ENCODE results near the gene PRAC2.
"Not testable (repeated sequence)": the region's sequence is repeated elsewhere in the genome, so short reads cannot be mapped to it uniquely, and the experiment has no call there.

PRAC2 gene

GRCh38 chr17:48722915-48723422 is at the start of gene PRAC2:
TSS of gene PRAC2 (plus strand) at chr17:48723185. CDS start at chr17:48724411, 1,226 bp downstream.
- no peak for DNase-seq (ENCODE audit: low spot score)
- no peak for FAIRE-seq

- no peak for DNase-seq (ENCODE audit: low spot score)
- no peak for FAIRE-seq
Measured at GRCh38 chr17:48676963-48677558, 45.9 kb upstream of the PRAC2 start.

- FAIRE-seq (no peak), DNase-seq (ENCODE audit: low spot score) (no peak)
Measured at GRCh38 chr17:48678141-48678971, 44.6 kb upstream of the PRAC2 start.

GRCh38 chr17:48679385-48680096 is 43.4 kb upstream of the PRAC2 start:
- DNase-seq (ENCODE audit: low spot score) (no peak), FAIRE-seq (no peak)

DNA sequence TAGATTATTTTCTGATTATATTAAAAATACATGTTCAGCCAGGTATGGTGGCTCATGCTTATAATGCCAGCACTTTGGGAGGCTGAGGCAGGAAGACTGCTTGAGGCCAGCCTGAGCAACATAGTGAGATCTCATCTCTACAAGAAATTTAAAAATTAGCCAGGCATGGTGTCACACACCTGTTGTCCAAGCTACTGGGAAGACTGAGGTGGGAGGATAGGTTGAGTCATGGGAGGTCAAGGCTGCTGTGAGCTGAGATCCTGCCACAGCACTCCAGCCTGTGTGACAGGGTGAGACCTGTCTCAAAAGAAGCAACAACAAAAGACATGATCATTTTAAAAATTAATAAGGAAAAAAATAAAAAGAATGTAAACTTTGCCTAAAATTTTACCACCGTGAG is 41.4 kb upstream of the PRAC2 start:
- FAIRE-seq: peak; percentile 24

DNA sequence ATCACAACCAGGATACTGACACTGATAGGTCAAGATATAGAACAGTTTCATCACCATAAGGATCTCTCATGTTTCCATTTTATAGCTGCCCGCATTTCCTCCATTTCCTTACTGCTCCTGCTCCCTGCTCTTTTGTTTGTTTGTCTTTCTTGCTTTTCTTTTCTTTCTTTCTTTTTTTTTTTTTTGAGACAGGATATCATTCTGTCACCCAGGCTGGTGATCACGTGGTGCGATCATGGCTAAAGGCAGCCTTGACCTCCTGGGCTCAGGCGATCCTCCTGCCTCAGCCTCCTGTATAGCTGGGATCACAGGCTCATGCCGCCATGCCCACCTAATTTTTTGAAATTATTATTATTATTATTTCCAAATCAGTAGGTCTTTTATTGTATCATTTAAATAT is 32.3 kb upstream of the PRAC2 start:
- no peak for FAIRE-seq

More for the DNA sequence above, 41.4 kb upstream of the PRAC2 start:
- peak; percentile 22 for DNase-seq (ENCODE audit: low spot score)

DNA sequence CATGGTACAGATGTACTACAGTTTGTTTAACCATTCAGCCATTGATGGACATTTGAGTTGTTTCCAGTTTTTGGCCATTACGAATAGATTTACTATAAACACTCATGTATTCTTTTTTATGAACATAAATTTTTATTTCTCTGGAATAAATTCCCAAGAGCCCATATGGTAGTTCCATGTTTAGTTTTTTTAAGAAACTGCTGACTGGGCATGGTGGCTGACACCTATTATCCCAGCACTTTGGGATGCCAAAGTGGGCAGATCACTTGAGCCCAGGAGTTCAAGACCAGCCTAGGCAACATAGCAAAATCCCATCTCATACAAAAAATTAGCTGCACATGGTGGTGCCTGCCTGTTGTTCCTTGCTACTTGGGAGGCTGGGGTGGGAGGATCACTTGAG is 30.9 kb upstream of the PRAC2 start:
- FAIRE-seq: no peak

More for the DNA sequence above, 32.3 kb upstream of the PRAC2 start:
- no peak for DNase-seq (ENCODE audit: low spot score)

DNA sequence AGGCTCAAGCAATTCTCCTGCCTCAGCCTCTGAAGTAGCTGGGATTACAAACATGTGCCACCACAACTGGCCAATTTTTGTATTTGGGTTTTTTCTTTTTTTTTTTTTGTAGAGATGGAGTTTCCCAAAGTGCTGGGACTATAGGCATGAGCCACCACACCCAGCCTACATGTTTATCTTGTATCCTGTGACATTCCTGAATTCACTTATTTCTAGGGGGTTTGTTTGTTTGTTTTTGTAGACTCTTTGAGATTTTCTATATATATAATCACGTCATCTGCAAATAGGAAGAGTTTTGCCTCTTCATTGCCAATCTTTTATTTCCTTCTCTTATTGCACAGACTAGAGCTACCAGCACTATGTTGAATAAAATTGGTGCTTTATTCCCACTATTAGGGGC is 29.8 kb upstream of the PRAC2 start:
- FAIRE-seq: no peak
- no peak for DNase-seq (ENCODE audit: low spot score)

More for the DNA sequence above, 30.9 kb upstream of the PRAC2 start:
- no peak for DNase-seq (ENCODE audit: low spot score)

- no peak for DNase-seq (ENCODE audit: low spot score)
- FAIRE-seq: no peak
Measured at GRCh38 chr17:48701864-48702532, 21.0 kb upstream of the PRAC2 start.

DNA sequence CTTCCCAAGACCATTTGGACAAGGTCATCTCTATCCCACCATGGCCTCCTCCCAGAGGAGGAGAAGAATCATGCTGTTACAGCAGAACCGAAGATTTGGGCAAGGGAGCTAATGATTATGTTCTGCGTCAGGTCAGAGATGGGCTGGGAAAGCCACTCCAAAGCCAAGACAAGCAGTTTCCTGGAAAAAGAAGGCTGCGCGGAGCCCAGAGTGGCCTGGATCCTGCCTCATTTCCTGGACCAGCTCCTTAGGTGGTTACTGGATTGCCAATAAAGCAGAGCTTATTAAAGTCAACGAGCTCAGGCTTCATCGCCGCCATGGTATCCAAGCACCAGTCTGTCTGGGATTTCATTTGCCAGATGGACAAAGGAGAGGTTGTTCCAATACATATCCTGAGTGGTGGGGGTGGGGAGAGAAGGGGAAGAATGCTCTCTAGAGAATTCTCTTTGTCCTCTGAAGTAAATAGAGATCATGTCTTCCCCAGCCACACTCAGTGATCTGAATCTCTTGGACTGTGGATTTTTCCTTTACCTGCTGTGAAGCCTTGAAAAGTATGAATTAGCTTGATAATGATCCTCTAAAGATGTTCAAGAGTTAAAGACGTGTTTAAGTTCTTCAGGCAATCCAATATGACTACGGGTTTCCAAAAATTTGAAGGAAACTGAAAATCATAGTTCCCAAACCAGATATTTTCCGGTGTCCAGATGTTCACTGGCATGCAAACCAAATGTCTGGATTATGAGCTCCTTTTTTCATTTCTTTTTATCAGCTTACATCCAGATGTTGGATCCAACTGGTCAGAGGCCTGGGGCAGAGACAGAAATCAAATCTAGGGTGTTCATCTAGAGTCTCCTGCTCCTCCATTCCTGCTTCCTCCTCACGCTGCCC is 18.4 kb upstream of the PRAC2 start:
- FAIRE-seq (no peak), DNase-seq (ENCODE audit: low spot score) (no peak)

GRCh38 chr17:48711128-48711527 is 11.9 kb upstream of the PRAC2 start:
- FAIRE-seq (no peak), DNase-seq (ENCODE audit: low spot score) (no peak)

DNA sequence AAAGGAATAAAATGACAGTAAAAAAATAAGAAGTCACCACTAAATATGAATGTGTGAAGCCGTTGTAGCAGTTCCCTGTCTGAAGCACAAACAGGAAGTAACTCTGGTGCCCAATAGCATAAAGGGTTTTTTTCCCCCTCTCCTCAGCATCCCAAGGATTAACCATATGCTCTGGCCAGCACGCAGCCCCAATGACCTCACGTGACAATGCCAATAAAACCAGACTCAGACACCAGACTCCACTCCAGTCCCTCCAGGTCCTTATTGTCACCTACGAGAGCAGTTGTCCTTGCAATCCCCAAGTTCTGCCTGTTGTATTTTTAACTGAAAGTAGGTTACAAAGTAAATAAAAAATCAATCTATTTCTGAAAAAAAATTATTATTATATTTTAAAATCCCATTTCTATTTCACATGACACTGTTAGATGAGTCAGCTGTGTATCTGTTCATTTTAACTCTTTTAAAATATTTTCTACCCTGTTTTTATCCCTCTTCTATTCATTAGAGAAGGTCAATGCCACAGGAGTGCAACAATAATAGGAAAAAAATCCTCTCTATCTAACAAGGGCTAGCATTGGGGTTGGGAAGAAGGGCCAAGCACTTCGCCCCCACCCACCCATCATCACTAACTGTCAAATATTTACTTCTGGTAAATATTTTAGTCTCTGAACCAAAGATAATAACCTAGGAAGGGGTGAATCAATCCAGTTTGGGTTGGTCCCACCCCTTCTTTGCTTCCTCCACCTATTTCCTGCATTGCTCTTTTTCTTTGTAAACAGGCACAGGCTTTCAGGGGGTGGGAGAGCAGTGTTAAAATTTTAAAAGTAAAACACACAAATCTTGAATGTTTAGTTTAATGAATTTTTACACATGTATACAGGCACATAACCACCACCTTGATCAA is 7.2 kb upstream of the PRAC2 start:
- FAIRE-seq (no peak), DNase-seq (ENCODE audit: low spot score) (no peak)

- DNase-seq (ENCODE audit: low spot score); FAIRE-seq: not testable (repeated sequence)
Measured at GRCh38 chr17:48716549-48716948, 6.4 kb upstream of the PRAC2 start.

- no peak for FAIRE-seq
Measured at GRCh38 chr17:48717367-48718226, 5.4 kb upstream of the PRAC2 start.

GRCh38 chr17:48718227-48718760 is 4.7 kb upstream of the PRAC2 start:
- FAIRE-seq: no peak
- DNase-seq (ENCODE audit: low spot score): no peak

More at GRCh38 chr17:48717367-48718226, 5.4 kb upstream of the PRAC2 start:
- no peak for DNase-seq (ENCODE audit: low spot score)

GRCh38 chr17:48718761-48719641 is 4.0 kb upstream of the PRAC2 start:
- DNase-seq (ENCODE audit: low spot score) (no peak), FAIRE-seq (no peak)

DNA sequence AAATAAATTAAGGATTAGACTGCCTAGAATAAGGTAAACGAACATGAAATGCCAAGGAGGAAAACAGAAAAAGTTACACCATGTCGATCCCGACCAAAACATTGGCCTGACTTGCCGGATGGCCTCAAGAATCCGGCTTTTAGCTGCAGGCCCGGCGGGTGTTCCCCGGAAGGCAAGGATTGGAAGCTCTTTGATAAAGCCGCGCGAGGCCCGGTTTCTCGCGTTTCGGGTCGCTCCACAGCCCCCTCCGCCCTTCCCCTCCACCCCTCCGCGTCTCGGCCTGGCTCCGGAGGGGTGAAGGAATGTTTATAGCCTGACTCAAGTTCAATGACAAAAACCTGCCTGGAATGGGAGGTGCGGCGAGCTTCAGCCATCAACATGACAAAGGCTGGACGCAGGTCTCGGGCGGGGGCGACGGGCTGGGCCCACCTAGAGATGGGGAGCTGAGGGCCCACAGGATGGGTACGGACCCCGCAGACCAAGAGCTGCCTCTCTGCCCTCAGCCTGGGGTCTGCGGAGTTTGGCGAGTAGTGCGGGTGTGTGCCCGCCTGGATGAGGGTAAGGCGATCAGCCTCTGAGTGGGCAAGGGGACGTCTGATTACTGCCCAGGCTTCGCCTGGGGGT is 3.2 kb upstream of the PRAC2 start:
- FAIRE-seq (no peak), DNase-seq (ENCODE audit: low spot score) (no peak)
